A549 (cell line): ENCODE results near the gene LHX1.

ENCODE experiments used
- ELK1 ChIP-seq: fragments of 150-350 bp; IDR thresholded peaks from 2 replicates; pipeline ENCODE4 v1.6.1; 2014; ENCODE audit warnings: low read depth, mild to moderate bottlenecking, low read length
- POLR2A ChIP-seq: IDR thresholded peaks from 2 replicates; pipeline ENCODE4 v1.6.1; 2012; ENCODE audit warnings: mild to moderate bottlenecking, low read length
- RFX5 ChIP-seq: fragments of 450-650 bp; IDR thresholded peaks from 2 replicates; pipeline ENCODE4 v1.7.1; 2014; ENCODE audit warnings: antibody characterized with exemption, mild to moderate bottlenecking, moderate library complexity

- TF ChIP-seq POLR2A (no peak), RFX5 (no peak), ELK1 (no peak)
Measured at GRCh38 chr17:36910513-36910912, 26.8 kb upstream of the LHX1 start.
